NB4 (cell line): ENCODE measurements around the gene MCCC1.
"Not testable (repeated sequence)": the region's sequence is repeated elsewhere in the genome, so short reads cannot be mapped to it uniquely, and the experiment has no call there.

Experiments
- CTCF ChIP-seq: IDR thresholded peaks from one replicate; pipeline ENCODE4 v1.5.1; 2012; ENCODE audit warnings: low read depth, low read length
- MYC ChIP-seq: IDR thresholded peaks from 2 replicates; pipeline ENCODE4 v1.6.1; 2011; ENCODE audit warnings: low read depth, low read length
- POLR2A ChIP-seq: IDR thresholded peaks from 2 replicates; pipeline ENCODE4 v1.6.1; 2011; ENCODE audit warnings: mild to moderate bottlenecking; ENCODE audit not compliant: insufficient read length; ENCODE audit errors: extremely low read depth
- TF ChIP-seq, protein P1 (sequence below): IDR thresholded peaks from 2 replicates; pipeline ENCODE4 v1.6.1; 2011; ENCODE audit warnings: low read depth, low read length

DNA sequence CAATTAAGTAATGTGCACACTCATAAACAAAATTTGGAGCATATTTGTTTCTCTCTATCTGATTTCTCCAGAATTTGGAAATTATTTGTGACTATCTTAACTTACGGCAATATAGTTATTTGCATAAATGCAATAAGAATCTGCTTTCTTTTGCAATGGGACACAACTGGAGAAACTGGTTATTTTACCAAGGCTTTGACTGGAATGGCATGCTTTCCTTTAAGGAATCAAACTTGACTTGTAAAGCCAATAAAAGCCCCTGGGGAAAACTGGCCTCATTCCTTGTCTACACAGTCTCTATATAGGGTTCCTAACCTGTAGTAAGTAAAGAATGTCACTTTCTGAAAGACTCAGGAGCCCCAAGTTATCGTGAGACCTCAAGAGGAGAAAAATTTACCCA lies 32.4 kb downstream of the MCCC1 start:
- TF ChIP-seq CTCF, POLR2A, MYC: not testable (repeated sequence)
- TF ChIP-seq, protein P1, sequence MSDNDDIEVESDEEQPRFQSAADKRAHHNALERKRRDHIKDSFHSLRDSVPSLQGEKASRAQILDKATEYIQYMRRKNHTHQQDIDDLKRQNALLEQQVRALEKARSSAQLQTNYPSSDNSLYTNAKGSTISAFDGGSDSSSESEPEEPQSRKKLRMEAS = not testable (repeated sequence)
